CD8-positive, alpha-beta memory T cell (primary cell): ENCODE measurements around the gene MMP19. TPM values are rescaled to one million over a fixed set of nuclear protein-coding genes. Genes with fewer than 3 reads are reported as not detected.

Experiments used
- CTCF ChIA-PET: fragments of 350-600 bp; sonication (Branson Sonifier 250); formaldehyde crosslinking; loops from one replicate; lab custom pipeline; 2021; ENCODE audit warnings: antibody characterized with exemption; lab: Charles Lee
- POLR2A ChIA-PET: fragments of 350-600 bp; sonication (Branson Sonifier 250); formaldehyde crosslinking; loops from one replicate; lab custom pipeline; 2021; ENCODE audit warnings: antibody characterized with exemption; lab: Charles Lee
- DNase-seq, 5 donors: peaks; one replicate each; pipeline versions ENCODE4 v3.0.0 to v3.0.0-alpha.2; 2020 to 2022; ENCODE audit warnings: mixed read lengths in 1 of 5
- H3K27ac ChIP-seq: one replicate; pipeline ENCODE4 v1.7.0; 2013; ENCODE audit warnings: low read depth, mild to moderate bottlenecking, low read length, moderate library complexity
- H3K27me3 ChIP-seq: 2 replicates; pipeline ENCODE4 v1.7.0; 2013; ENCODE audit warnings: low read length, mild to moderate bottlenecking; ENCODE audit not compliant: insufficient read depth, poor library complexity, severe bottlenecking
- H3K36me3 ChIP-seq: 2 replicates; pipeline ENCODE4 v1.7.0; 2013; ENCODE audit warnings: mild to moderate bottlenecking, low read length, moderate library complexity; ENCODE audit not compliant: insufficient read depth
- H3K4me1 ChIP-seq: 2 replicates; pipeline ENCODE4 v1.7.0; 2013; ENCODE audit warnings: mild to moderate bottlenecking, low read length, moderate library complexity; ENCODE audit not compliant: insufficient read depth
- H3K4me3 ChIP-seq: 2 replicates; pipeline ENCODE4 v1.7.0; 2013; ENCODE audit warnings: mild to moderate bottlenecking, low read length
- H3K9me3 ChIP-seq: 2 replicates; pipeline ENCODE4 v1.7.0; 2013; ENCODE audit warnings: mild to moderate bottlenecking, low read length
- H3K27ac Mint-ChIP-seq, 8 donors: one replicate each; pipeline ENCODE4 v1.8.0; 2020 to 2021; ENCODE audit warnings: mixed read lengths in 8 of 8, mild to moderate bottlenecking in 6 of 8, inconsistent platforms in 3 of 8, moderate library complexity in 3 of 8
- H3K27me3 Mint-ChIP-seq, 2 donors: one replicate each; pipeline ENCODE4 v1.8.0; 2020 to 2021; ENCODE audit warnings: mixed read lengths in 2 of 2, mild to moderate bottlenecking in 1 of 2, moderate library complexity in 1 of 2
- H3K36me3 Mint-ChIP-seq, 3 donors: one replicate each; pipeline ENCODE4 v1.8.0; 2020 to 2021; ENCODE audit warnings: mixed read lengths in 3 of 3, inconsistent platforms in 1 of 3, mild to moderate bottlenecking in 1 of 3
- H3K4me1 Mint-ChIP-seq, 3 donors: one replicate each; pipeline ENCODE4 v1.8.0; 2020 to 2021; ENCODE audit warnings: mixed read lengths in 3 of 3, inconsistent platforms in 1 of 3, mild to moderate bottlenecking in 1 of 3
- H3K4me3 Mint-ChIP-seq, 7 donors: one replicate each; pipeline ENCODE4 v1.8.0; 2020 to 2021; ENCODE audit warnings: mixed read lengths in 7 of 7, mild to moderate bottlenecking in 6 of 7, moderate library complexity in 4 of 7, inconsistent platforms in 2 of 7
- H3K9me3 Mint-ChIP-seq, 5 donors: one replicate each; pipeline ENCODE4 v1.8.0; 2020 to 2022; ENCODE audit warnings: mixed read lengths in 5 of 5, mild to moderate bottlenecking in 3 of 5, moderate library complexity in 2 of 5, inconsistent platforms in 1 of 5
- polyA plus RNA-seq: library from polyadenylated mRNA; unstranded; fragments of 300-500 nt; fragmentation: Illumina TruSeq; gene quantifications from one replicate; pipeline ENCODE4 v1.2.3, GENCODE V29; 2021
- total RNA-seq, 2 experiments: library from RNA; stranded (reverse); gene quantifications; one replicate each; pipeline ENCODE4 v1.2.3, GENCODE V29; 2021

Gene MMP19
- total and polyA plus RNA-seq, 3 experiments from 2014 or later: 0.29 to 1.0 TPM; not detected in 1

GRCh38 chr12:55818886-55819285, 23.9 kb downstream of the MMP19 start:
- H3K27ac Mint-ChIP-seq: peak overlapping the region in 3 of 8 donors; percentile 43 to 72 (median 47)
- peaks cover 31% of the 10 kb centered on the region for H3K36me3 ChIP-seq
- peak overlapping the region; percentile 81 for H3K4me3 ChIP-seq

GRCh38 chr12:55818140-55818728, 24.5 kb downstream of the MMP19 start:
- Mint-ChIP-seq H3K4me1 (peaks cover 25 to 35% (median 32%) of the 10 kb centered on the region in 3 donors), H3K9me3 (no peaks in the 10 kb centered on the region)
- no peaks in the 10 kb centered on the region for H3K27me3 ChIP-seq

More at GRCh38 chr12:55818886-55819285, 23.9 kb downstream of the MMP19 start:
- peaks cover 0 to 63% (median 9%) of the 10 kb centered on the region in 3 donors for H3K36me3 Mint-ChIP-seq
- no peaks in the 10 kb centered on the region for H3K9me3 ChIP-seq
- peaks cover 22 to 32% (median 25%) of the 10 kb centered on the region in 3 donors for H3K4me1 Mint-ChIP-seq
- H3K27me3 ChIP-seq: no peaks in the 10 kb centered on the region
- no peak for DNase-seq
- peaks cover 35% of the 10 kb centered on the region for H3K4me1 ChIP-seq
- ChIA-PET POLR2A (interaction anchor here (0.9 to 4.4 kb wide), 9 partner anchors 8 to 631 kb away, joined by 3 to 105 read pairs (median 4); partner anchors contain the start of genes DNAJC14, ESYT1, RAB5B and TIMELESS), CTCF (interaction anchor here (1.2 to 5.4 kb wide), 7 partner anchors 12 to 285 kb away, joined by 3 to 52 read pairs (median 12); partner anchors contain the start of genes DNAJC14, GDF11, PA2G4 and PYM1)
- peak overlapping the region in 3 of 7 donors; percentile 55 to 86 (median 64) for H3K4me3 Mint-ChIP-seq
- H3K27me3 Mint-ChIP-seq: no peaks in the 10 kb centered on the region
- no peaks in the 10 kb centered on the region for H3K9me3 Mint-ChIP-seq
- H3K27ac ChIP-seq: peak overlapping the region; percentile 60

GRCh38 chr12:55817345-55818139, 25.2 kb downstream of the MMP19 start, which contains the start of the genes ORMDL2 and SARNP:
Gene ORMDL2 (plus strand): TSS chr12:55818041. CDS start chr12:55819000, 959 bp downstream.
Gene SARNP (minus strand): TSS chr12:55817724. CDS start chr12:55817701, 23 bp downstream.
- peaks cover 27 to 39% (median 36%) of the 10 kb centered on the region in 3 donors for H3K4me1 Mint-ChIP-seq
- ChIA-PET POLR2A (interaction anchor here (0.9 to 4.4 kb wide), 16 partner anchors 9 to 632 kb away, joined by 3 to 105 read pairs (median 6); partner anchors contain the start of genes BLOC1S1, DGKA, DNAJC14 and ESYT1), CTCF (interaction anchor here (0.9 to 5.4 kb wide), 16 partner anchors 9 to 286 kb away, joined by 3 to 52 read pairs (median 4); partner anchors contain the start of genes DNAJC14, GDF11, PA2G4 and PYM1)
- no peaks in the 10 kb centered on the region for H3K9me3 Mint-ChIP-seq
- no peak within 1 kb of the TSS for H3K27ac Mint-ChIP-seq
- H3K36me3 ChIP-seq: peaks cover 30% of the 10 kb centered on the region
- H3K4me1 ChIP-seq: peaks cover 39% of the 10 kb centered on the region
- peak within 1 kb of the TSS; percentile 94 for H3K4me3 ChIP-seq
- no peaks in the 10 kb centered on the region for H3K9me3 ChIP-seq
- no peak within 1 kb of the TSS for H3K4me3 Mint-ChIP-seq
- H3K27ac ChIP-seq: peak within 1 kb of the TSS; percentile 86
- H3K36me3 Mint-ChIP-seq: peaks cover 0 to 63% (median 8%) of the 10 kb centered on the region in 3 donors
- DNase-seq: peak; percentile 91 to 99 (median 98)
- H3K27me3 Mint-ChIP-seq: no peaks in the 10 kb centered on the region
- no peaks in the 10 kb centered on the region for H3K27me3 ChIP-seq

More at GRCh38 chr12:55818140-55818728, 24.5 kb downstream of the MMP19 start:
- H3K4me3 Mint-ChIP-seq: no peak overlapping the region
- Histone ChIP-seq H3K4me3 (peak overlapping the region; percentile 81), H3K27ac (peak overlapping the region; percentile 60), H3K9me3 (no peaks in the 10 kb centered on the region), H3K4me1 (peaks cover 39% of the 10 kb centered on the region), H3K36me3 (peaks cover 31% of the 10 kb centered on the region)
- no peaks in the 10 kb centered on the region for H3K27me3 Mint-ChIP-seq
- no peak overlapping the region for H3K27ac Mint-ChIP-seq
- ChIA-PET POLR2A (interaction anchor here (0.9 to 4.4 kb wide), 18 partner anchors 9 to 631 kb away, joined by 3 to 105 read pairs (median 6); partner anchors contain the start of genes BLOC1S1, DGKA, DNAJC14 and ESYT1), CTCF (interaction anchor here (0.9 to 5.4 kb wide), 15 partner anchors 8 to 286 kb away, joined by 3 to 52 read pairs (median 5); partner anchors contain the start of genes DNAJC14, GDF11, PA2G4 and PYM1)
- peak in 1 of 5 donors; percentile 68 for DNase-seq
- H3K36me3 Mint-ChIP-seq: peaks cover 0 to 64% (median 10%) of the 10 kb centered on the region in 3 donors

GRCh38 chr12:55816881-55817344, 25.8 kb downstream of the MMP19 start:
- DNase-seq: no peak
- Histone ChIP-seq H3K27me3 (no peaks in the 10 kb centered on the region), H3K27ac (peak overlapping the region; percentile 86), H3K9me3 (no peaks in the 10 kb centered on the region), H3K4me1 (peaks cover 39% of the 10 kb centered on the region), H3K36me3 (peaks cover 24% of the 10 kb centered on the region), H3K4me3 (peak overlapping the region; percentile 94)
- H3K27me3 Mint-ChIP-seq: no peaks in the 10 kb centered on the region
- H3K27ac Mint-ChIP-seq: no peak overlapping the region
- peaks cover 33 to 45% (median 42%) of the 10 kb centered on the region in 3 donors for H3K4me1 Mint-ChIP-seq
- no peak overlapping the region for H3K4me3 Mint-ChIP-seq
- H3K9me3 Mint-ChIP-seq: no peaks in the 10 kb centered on the region
- ChIA-PET CTCF (interaction anchor here (0.9 to 5.4 kb wide), 11 partner anchors 10 to 228 kb away, joined by 3 to 52 read pairs (median 6); partner anchors contain the start of genes DNAJC14 and RAB5B), POLR2A (interaction anchor here (1.1 to 4.4 kb wide), 9 partner anchors 10 to 543 kb away, joined by 5 to 105 read pairs (median 16); partner anchors contain the start of genes BLOC1S1, DGKA, DNAJC14 and PYM1)
- peaks cover 0 to 62% (median 8%) of the 10 kb centered on the region in 3 donors for H3K36me3 Mint-ChIP-seq

- Mint-ChIP-seq H3K4me3 (peak overlapping the region in 1 of 7 donors; percentile 66), H3K4me1 (peaks cover 42 to 57% (median 49%) of the 10 kb centered on the region in 3 donors)
- no peak overlapping the region for H3K4me3 ChIP-seq
Observed at GRCh38 chr12:55815473-55815872, 27.3 kb downstream of the MMP19 start.

GRCh38 chr12:55814257-55814656, 28.5 kb downstream of the MMP19 start:
- H3K4me3 Mint-ChIP-seq: peak overlapping the region in 2 of 7 donors; percentile 1 to 13
- no peak overlapping the region for H3K4me3 ChIP-seq
- no peak for DNase-seq
- H3K27ac ChIP-seq: no peak overlapping the region
- H3K27me3 ChIP-seq: no peaks in the 10 kb centered on the region
- H3K36me3 ChIP-seq: peaks cover 5% of the 10 kb centered on the region
- no peaks in the 10 kb centered on the region for H3K9me3 Mint-ChIP-seq
- CTCF ChIA-PET: interaction anchor here (1.5 kb wide), 1 partner anchor 16 kb away, joined by 3 read pairs; no protein-coding TSS in a partner anchor
- H3K9me3 ChIP-seq: no peaks in the 10 kb centered on the region
- H3K27me3 Mint-ChIP-seq: no peaks in the 10 kb centered on the region
- H3K27ac Mint-ChIP-seq: peak overlapping the region in 5 of 8 donors; percentile 4 to 93 (median 20)
- H3K4me1 ChIP-seq: peaks cover 36% of the 10 kb centered on the region
- H3K36me3 Mint-ChIP-seq: peaks cover 0 to 51% (median 7%) of the 10 kb centered on the region in 3 donors
- POLR2A ChIA-PET: no interaction called here
- H3K4me1 Mint-ChIP-seq: peaks cover 47 to 66% (median 52%) of the 10 kb centered on the region in 3 donors

More at GRCh38 chr12:55815473-55815872, 27.3 kb downstream of the MMP19 start:
- CTCF ChIA-PET: no interaction called here
- Mint-ChIP-seq H3K27ac (no peak overlapping the region), H3K36me3 (peaks cover 0 to 56% (median 10%) of the 10 kb centered on the region in 3 donors), H3K9me3 (no peaks in the 10 kb centered on the region), H3K27me3 (no peaks in the 10 kb centered on the region)
- Histone ChIP-seq H3K4me1 (peaks cover 39% of the 10 kb centered on the region), H3K27ac (no peak overlapping the region), H3K27me3 (no peaks in the 10 kb centered on the region), H3K36me3 (peaks cover 16% of the 10 kb centered on the region), H3K9me3 (no peaks in the 10 kb centered on the region)
- DNase-seq: no peak
- POLR2A ChIA-PET: no interaction called here

GRCh38 chr12:55812088-55812487, 30.6 kb downstream of the MMP19 start:
- ChIA-PET CTCF (interaction anchor here (1.4 to 1.8 kb wide), 2 partner anchors 11 to 13 kb away, joined by 3 to 4 read pairs; no protein-coding TSS in a partner anchor), POLR2A (interaction anchor here (1.1 kb wide), 1 partner anchor 17 kb away, joined by 3 read pairs; the partner anchor contains the start of gene DNAJC14)
- Histone ChIP-seq H3K4me3 (no peak overlapping the region), H3K27me3 (no peaks in the 10 kb centered on the region), H3K4me1 (peaks cover 26% of the 10 kb centered on the region), H3K36me3 (peaks cover 5% of the 10 kb centered on the region), H3K9me3 (no peaks in the 10 kb centered on the region), H3K27ac (no peak overlapping the region)
- H3K27ac Mint-ChIP-seq: peak overlapping the region in 6 of 8 donors; percentile 1 to 76 (median 27)
- no peaks in the 10 kb centered on the region for H3K9me3 Mint-ChIP-seq
- peaks cover 46 to 70% (median 49%) of the 10 kb centered on the region in 3 donors for H3K4me1 Mint-ChIP-seq
- no peak for DNase-seq
- H3K27me3 Mint-ChIP-seq: no peaks in the 10 kb centered on the region
- H3K36me3 Mint-ChIP-seq: peaks cover 0 to 62% (median 7%) of the 10 kb centered on the region in 3 donors
- H3K4me3 Mint-ChIP-seq: peak overlapping the region in 1 of 7 donors; percentile 23
